ENCODE data around the gene MKRN2OS.
A peak's percentile ranks its signal among the peaks of the same experiment; 100 is the strongest.

Gene MKRN2OS

GRCh38 chr3:12562451-12562850, 17.2 kb upstream of the MKRN2OS start:
- no peak overlapping the region for H2AFZ ChIP-seq (ENCODE audit: low read length)
- H3K36me3 ChIP-seq (ENCODE audit: insufficient read depth, low read length), result no peaks in the 10 kb centered on the region
- TF ChIP-seq EZH2phosphoT487 (IDR thresholded peaks at IDR 0.05; ENCODE audit: borderline replicate concordance) (no peak), CTCF (conservative IDR thresholded peaks at IDR 0.05; ENCODE audit: low read length) (no peak)
- H3K4me1 ChIP-seq (ENCODE audit: insufficient read depth, low read length, poor library complexity, severe bottlenecking), result peaks cover 42% of the 10 kb centered on the region
- H4K20me1 ChIP-seq (ENCODE audit: insufficient read depth, low read length, poor library complexity, severe bottlenecking), result peaks cover 58% of the 10 kb centered on the region
- H3K4me3 ChIP-seq (ENCODE audit: low read length, poor library complexity, severe bottlenecking), result no peak overlapping the region
- peak overlapping the region; percentile 92 for H3K4me2 ChIP-seq (ENCODE audit: low read depth, low read length, poor library complexity, severe bottlenecking)
- H3K9me2 ChIP-seq (replicated peaks; ENCODE audit: low read depth, low read length), result no peaks in the 10 kb centered on the region
- H3K9ac ChIP-seq (ENCODE audit: low read depth, low read length, poor library complexity, severe bottlenecking), result no peak overlapping the region
- no peaks in the 10 kb centered on the region for H3F3A ChIP-seq (ENCODE audit: low read depth)
- H3K79me2 ChIP-seq (ENCODE audit: insufficient read depth, low read length), result peaks cover 91% of the 10 kb centered on the region
- H3K27me3 ChIP-seq (ENCODE audit: insufficient read depth, low read length, poor library complexity, severe bottlenecking), result no peaks in the 10 kb centered on the region
- peaks cover 4% of the 10 kb centered on the region; the same call in 1 of the 2 replicates for H3K9me3 ChIP-seq (ENCODE audit: insufficient read depth, low read depth, low read length)

GRCh38 chr3:12561397-12561796, 16.1 kb upstream of the MKRN2OS start:
- Histone ChIP-seq H3K27me3 (ENCODE audit: insufficient read depth, low read length, poor library complexity, severe bottlenecking) (no peaks in the 10 kb centered on the region), H3K4me3 (ENCODE audit: low read length, poor library complexity, severe bottlenecking) (no peak overlapping the region), H4K20me1 (ENCODE audit: insufficient read depth, low read length, poor library complexity, severe bottlenecking) (peaks cover 59% of the 10 kb centered on the region), H3K4me1 (ENCODE audit: insufficient read depth, low read length, poor library complexity, severe bottlenecking) (peaks cover 42% of the 10 kb centered on the region), H3K79me2 (ENCODE audit: insufficient read depth, low read length) (peaks cover 86% of the 10 kb centered on the region), H3K9me3 (ENCODE audit: insufficient read depth, low read depth, low read length) (peaks cover 4% of the 10 kb centered on the region; the same call in 1 of the 2 replicates), H3K4me2 (ENCODE audit: low read depth, low read length, poor library complexity, severe bottlenecking) (peak overlapping the region; percentile 92), H2AFZ (ENCODE audit: low read length) (no peak overlapping the region), H3K36me3 (ENCODE audit: insufficient read depth, low read length) (no peaks in the 10 kb centered on the region), H3K9ac (ENCODE audit: low read depth, low read length, poor library complexity, severe bottlenecking) (peak overlapping the region; percentile 23), H3K9me2 (replicated peaks; ENCODE audit: low read depth, low read length) (no peaks in the 10 kb centered on the region), H3F3A (ENCODE audit: low read depth) (no peaks in the 10 kb centered on the region)
- no peak for TF ChIP-seq CTCF (conservative IDR thresholded peaks at IDR 0.05; ENCODE audit: low read length)
- no peak for TF ChIP-seq EZH2phosphoT487 (IDR thresholded peaks at IDR 0.05; ENCODE audit: borderline replicate concordance)

- TF ChIP-seq CTCF (conservative IDR thresholded peaks at IDR 0.05; ENCODE audit: low read length), result no peak
- peak overlapping the region; percentile 23 for H3K9ac ChIP-seq (ENCODE audit: low read depth, low read length, poor library complexity, severe bottlenecking)
- no peaks in the 10 kb centered on the region for H3K36me3 ChIP-seq (ENCODE audit: insufficient read depth, low read length)
- H3F3A ChIP-seq (ENCODE audit: low read depth), result no peaks in the 10 kb centered on the region
- peak overlapping the region; percentile 89 for H3K4me3 ChIP-seq (ENCODE audit: low read length, poor library complexity, severe bottlenecking)
- H3K9me3 ChIP-seq (ENCODE audit: insufficient read depth, low read depth, low read length), result no peaks in the 10 kb centered on the region
- no peaks in the 10 kb centered on the region for H3K9me2 ChIP-seq (replicated peaks; ENCODE audit: low read depth, low read length)
- H2AFZ ChIP-seq (ENCODE audit: low read length), result no peak overlapping the region
- H3K79me2 ChIP-seq (ENCODE audit: insufficient read depth, low read length), result peaks cover 78% of the 10 kb centered on the region
- H3K27me3 ChIP-seq (ENCODE audit: insufficient read depth, low read length, poor library complexity, severe bottlenecking), result no peaks in the 10 kb centered on the region
- peak overlapping the region; percentile 92 for H3K4me2 ChIP-seq (ENCODE audit: low read depth, low read length, poor library complexity, severe bottlenecking)
- H4K20me1 ChIP-seq (ENCODE audit: insufficient read depth, low read length, poor library complexity, severe bottlenecking), result peaks cover 59% of the 10 kb centered on the region
- peaks cover 42% of the 10 kb centered on the region for H3K4me1 ChIP-seq (ENCODE audit: insufficient read depth, low read length, poor library complexity, severe bottlenecking)
These were observed 15.3 kb upstream of the MKRN2OS start for GRCh38 chr3:12560505-12561190.
